NCI-H446 (cell line): ENCODE data around the gene INSYN1.
"Not testable (repeated sequence)": the region's sequence is repeated elsewhere in the genome, so short reads cannot be mapped to it uniquely, and the experiment has no call there.

ENCODE experiments used
- DNase-seq, 2 experiments: peaks; one replicate each; lab custom pipeline; 2025; lab: John Stamatoyannopoulos, UW

Gene INSYN1

GRCh38 chr15:73711526-73711925, 41.6 kb downstream of the INSYN1 start:
- DNase-seq: no peak

DNA sequence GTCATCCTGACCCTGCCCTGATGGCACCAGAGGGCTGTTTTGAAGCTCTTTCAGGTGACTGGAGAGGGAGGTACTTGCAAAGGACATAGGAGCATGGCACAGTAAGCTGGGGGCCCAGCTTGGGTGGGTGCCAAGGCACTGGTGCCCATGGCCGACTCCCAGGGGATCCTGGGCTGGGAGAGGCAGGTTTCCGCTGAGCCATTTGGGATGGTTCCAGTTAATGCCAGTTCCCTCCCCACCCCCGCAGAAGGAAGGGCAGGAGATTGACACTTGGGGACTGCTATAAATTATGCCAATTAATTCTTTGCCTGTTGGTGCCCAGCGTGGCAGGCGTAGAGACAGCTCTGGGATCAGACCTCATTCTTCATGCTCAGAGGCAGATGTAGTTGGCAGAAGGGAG, 42.8 kb downstream of the INSYN1 start:
- DNase-seq: no peak

DNA sequence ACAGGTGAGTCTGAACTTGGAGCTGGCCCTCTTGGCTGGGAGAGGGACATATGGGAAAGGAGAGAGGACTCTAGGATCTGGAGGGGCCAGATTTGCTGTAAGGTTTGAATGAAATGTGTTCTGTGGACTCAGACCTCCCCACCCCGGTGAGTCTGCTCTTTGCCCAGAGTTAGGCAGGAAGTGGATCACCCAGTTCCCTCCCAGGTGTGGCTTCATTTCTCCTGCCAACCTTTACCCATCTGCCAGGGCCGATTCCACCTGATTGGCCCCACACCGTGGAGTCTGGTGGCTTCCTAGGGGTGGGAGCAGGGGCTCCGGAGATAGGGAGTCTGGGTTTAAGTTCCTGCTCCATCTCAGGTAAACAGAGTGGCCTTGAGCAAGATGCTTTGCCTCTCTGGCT, 43.5 kb downstream of the INSYN1 start:
- no peak for DNase-seq

GRCh38 chr15:73709241-73709640, 43.9 kb downstream of the INSYN1 start:
- no peak for DNase-seq

DNA sequence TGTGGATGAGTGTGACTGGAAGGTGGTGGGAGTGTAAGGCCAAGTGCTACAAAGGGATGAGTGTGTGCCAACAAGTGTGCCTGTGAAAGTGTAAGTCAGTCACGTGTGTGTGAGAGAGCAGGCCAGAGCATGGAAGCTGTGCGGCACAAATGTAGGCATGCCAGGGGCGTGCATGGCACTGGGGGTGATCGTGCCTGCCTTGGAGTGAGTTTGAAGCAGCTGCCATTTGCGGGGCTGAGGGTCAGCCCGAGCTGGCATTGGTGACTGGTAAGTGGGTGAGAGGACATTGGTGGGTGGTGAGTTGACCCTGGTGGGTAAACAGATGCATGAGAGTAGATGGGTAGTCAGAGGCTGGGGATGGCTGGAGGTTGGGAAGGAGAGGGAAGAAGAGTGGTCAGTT, 44.5 kb downstream of the INSYN1 start:
- no peak for DNase-seq

- DNase-seq: peak in 1 of 2 experiments; percentile 50
Observed at GRCh38 chr15:73704869-73705645, 48.1 kb downstream of the INSYN1 start.

GRCh38 chr15:73704142-73704868, 48.8 kb downstream of the INSYN1 start:
- not testable (repeated sequence) for DNase-seq

- not testable (repeated sequence) for DNase-seq
Observed at GRCh38 chr15:73703601-73704000, 49.5 kb downstream of the INSYN1 start.

GRCh38 chr15:73702311-73703239, 50.6 kb downstream of the INSYN1 start:
- not testable (repeated sequence) for DNase-seq

DNA sequence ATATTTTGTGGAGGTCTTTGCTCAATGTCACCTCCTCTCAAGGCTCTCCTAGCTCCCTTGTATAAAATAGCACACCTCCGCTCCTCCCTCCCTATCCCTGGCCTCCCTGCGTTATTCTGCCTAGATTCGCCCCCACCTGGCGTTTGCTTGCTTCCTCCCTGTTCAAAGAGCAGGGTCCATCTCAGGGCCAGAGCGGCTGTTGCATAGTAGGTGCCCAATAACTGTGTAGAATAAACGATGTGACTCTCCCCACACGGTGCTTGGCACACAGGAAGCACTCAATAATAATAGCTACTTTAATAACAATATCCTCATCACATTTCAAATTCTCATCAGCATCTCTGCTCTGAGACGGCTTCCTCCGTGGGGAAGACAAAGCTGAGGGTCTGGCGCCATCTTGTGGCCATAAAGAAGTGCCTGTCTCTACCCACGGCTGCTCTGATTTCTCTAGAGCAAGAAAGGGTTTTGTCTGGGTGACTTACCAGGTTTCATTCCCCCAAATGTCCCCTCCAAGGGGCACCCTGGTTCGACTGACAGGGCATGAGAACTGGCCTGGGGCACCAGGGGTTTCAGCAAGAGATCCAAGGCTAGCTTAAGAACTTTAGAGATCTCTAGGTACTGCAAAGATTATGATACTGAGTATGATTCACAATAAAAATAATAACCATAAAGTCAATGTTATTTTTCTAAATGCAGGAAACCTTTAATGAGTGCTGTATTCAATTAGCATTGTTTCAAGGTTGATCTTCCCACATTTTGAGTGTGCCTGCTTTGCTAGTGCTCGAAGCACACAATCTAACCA, 52.9 kb downstream of the INSYN1 start:
- peak; percentile 57 to 83 for DNase-seq

DNA sequence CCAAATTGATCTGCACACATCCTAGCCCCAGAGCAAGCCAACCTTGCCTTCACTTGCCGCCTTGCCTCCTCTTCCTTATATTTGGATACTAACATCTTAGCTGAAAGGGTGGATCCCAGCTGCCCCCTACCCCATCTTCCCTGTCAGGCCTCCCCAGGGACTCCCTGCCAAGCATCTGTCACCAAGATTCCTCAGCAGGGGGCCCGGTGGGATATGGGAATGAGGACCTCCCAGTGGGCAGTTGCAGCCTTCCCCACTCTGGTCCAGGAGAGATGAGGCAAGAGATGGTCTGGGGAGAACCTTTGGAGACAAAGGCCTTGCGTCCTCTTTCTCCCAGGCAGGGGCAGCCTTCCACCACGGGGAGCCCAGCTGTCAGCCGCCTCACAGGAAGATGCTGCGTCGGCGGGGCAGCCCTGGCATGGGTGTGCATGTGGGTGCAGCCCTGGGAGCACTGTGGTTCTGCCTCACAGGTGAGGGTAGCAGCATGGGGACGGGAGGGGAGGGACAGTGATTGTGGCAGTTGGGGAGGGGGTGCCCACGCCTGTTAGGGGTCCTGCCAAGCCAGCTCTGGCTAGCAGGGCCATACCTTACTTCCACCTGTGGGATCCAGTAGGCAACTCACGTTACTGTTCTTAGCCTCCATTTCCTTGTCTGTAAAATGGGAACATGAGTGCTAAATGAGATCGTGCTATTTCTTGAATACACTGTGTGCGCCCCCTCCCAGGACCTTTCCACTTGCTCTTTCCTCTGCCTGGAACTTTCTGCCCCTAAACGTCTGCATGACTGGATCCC, 53.7 kb downstream of the INSYN1 start:
- no peak for DNase-seq

GRCh38 chr15:73697033-73697467, 56.1 kb downstream of the INSYN1 start:
- peak; percentile 62 to 86 for DNase-seq

GRCh38 chr15:73696641-73697001, 56.5 kb downstream of the INSYN1 start:
- DNase-seq: no peak

DNA sequence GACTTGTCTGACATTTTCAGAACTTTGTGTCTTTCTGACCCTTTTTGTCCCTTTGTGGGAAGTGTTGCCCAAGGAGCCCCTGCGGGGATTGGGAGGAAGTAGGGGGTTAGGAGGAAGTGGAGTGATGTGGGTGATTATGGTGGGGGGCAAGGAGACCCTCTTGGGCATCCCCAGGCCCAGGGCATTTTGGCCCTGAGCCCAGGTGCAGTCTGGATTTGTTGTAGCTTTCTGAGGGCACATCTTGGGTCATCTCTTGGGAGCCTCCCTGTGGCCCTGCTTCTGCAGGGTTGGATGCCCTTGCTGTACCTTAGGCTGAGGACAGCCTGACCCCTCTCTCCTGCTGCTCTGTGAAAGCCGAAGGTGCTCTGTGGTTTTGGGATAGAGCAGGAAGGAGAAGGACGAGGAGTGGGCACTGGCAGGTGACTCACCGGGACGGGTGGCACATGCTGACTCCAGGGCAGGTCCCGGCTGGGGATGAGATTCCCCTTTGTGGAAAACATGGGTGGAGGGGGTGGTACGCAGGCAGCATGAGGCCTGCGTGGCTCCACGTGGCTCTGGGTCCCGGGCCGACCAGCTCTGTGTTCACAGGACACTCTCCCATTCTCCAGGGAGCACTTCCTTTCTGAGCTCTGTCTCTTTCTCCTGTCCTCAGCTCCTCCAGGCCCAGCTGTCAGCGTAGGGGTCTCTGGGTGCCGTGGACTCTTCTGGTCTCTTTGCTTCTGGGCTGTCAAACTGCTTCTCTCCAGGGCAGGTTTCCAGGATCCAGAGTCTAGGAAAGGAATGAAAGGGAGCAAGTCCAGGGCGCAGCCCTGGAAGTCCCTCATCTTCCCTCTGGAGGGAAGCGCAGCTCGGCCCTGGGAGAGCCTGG, 57.1 kb downstream of the INSYN1 start:
- no peak for DNase-seq

DNA sequence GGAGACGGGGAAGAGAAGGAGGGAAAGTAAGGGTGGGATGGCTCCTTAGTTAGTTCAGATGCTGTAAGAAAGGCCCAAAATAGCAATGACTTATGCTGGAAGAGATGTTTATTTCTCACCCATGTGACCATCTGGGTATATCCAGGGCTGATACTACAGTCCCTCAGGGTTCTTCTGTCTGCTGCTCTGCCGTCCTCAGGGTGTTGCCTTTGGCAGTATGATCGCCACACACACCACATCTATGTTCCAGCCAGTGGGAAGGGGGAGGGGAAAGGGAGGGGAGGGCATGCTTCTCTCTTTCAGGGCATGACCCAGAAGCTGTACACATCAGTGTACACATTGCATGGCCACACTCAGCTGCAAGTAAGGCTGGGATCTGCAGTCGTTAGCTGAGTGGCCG, 58.7 kb downstream of the INSYN1 start:
- no peak for DNase-seq

- DNase-seq: no peak
Observed at GRCh38 chr15:73691396-73691795, 61.8 kb downstream of the INSYN1 start.

- DNase-seq: no peak
Observed at GRCh38 chr15:73688455-73688854, 64.7 kb downstream of the INSYN1 start.

DNA sequence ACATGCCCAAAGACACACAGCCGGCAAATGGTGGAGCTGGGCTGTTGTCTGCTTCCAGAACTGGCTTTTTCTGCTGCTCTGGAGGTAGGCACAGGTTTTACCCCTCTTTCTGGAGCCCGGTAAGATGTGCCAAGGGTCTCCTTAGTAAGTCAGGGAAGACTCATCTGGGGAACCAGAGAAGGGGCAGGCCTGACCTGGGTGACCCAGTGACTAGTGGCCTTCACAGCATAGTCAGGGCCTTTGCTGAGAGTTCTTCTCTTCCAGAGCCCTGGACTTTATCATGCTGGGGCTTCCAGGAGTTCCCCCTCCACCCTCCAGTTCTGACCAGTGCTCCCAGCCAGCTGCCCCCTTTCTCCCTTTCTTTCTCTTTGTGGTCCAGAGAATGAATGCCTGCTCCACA, 65.8 kb downstream of the INSYN1 start:
- DNase-seq: no peak

DNA sequence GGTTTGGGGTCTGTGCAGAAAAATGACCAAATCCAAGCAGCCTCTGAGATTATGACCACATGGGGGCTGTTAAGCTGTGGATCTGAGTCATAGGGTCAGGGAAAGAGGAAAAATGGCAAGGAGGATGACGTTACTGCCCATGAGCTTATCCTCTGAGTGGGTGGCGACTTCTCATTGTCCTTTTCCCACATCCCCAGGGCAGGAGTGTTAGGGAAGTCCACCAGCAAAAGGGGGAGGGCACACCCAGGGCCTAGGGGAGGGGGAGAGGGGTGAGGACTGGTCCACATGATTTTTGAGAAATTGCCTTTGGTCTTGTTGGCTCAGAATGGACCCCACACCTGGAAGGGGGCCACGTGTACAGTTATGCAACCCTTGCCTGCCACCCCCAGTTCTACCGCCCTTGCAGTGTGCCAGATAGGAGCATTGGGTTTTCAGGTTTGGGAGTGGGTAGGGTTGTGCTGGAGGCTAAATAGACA, 66.3 kb downstream of the INSYN1 start:
- DNase-seq: no peak

- no peak for DNase-seq
Observed at GRCh38 chr15:73685981-73686380, 67.2 kb downstream of the INSYN1 start.
